ENCODE measurements around the gene ZNF682. TPM values are rescaled to one million over a fixed set of nuclear protein-coding genes. Genes with fewer than 3 reads are reported as not detected.
A peak's percentile ranks its signal among the peaks of the same experiment; 100 is the strongest.
"Not testable (repeated sequence)": the region's sequence is repeated elsewhere in the genome, so short reads cannot be mapped to it uniquely, and the experiment has no call there.

ZNF682 gene
- total RNA-seq, 4 donors from 2014 or later, result 5.1 to 10.7 (median 8.9) TPM

DNA sequence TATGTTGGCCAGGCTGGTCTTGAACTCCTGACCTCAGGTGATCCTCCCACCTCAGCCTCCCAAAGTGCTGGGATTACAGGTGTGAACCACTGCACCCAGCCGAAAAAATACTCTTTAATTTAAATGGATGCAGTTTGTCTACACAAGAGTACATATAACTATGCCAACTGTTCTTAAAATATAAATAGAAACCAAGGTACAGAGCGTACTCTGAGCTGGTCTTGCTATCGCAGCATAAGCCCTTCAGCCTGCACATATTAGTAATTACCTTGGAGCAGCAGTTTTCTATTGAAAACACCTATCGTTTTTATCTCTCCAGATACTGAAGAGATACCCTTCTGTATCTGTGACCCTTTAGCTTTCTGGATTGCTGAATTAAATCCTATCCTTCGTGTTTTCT, 3.4 kb downstream of the ZNF682 start:
- Histone ChIP-seq H3K27me3 (no peaks in the 10 kb centered on the region), H3K4me1 (no peaks in the 10 kb centered on the region), H3K27ac (no peak overlapping the region), H3K4me3 (no peak overlapping the region), H3K36me3 (peaks cover 0 to 8% (median 0%) of the 10 kb centered on the region in 3 donors), H3K9me3 (no peaks in the 10 kb centered on the region)
- TF ChIP-seq CTCF (IDR thresholded peaks at IDR 0.05), result no peak
- TF ChIP-seq POLR2A (IDR thresholded peaks at IDR 0.05), result no peak
- no peak for DNase-seq

DNA sequence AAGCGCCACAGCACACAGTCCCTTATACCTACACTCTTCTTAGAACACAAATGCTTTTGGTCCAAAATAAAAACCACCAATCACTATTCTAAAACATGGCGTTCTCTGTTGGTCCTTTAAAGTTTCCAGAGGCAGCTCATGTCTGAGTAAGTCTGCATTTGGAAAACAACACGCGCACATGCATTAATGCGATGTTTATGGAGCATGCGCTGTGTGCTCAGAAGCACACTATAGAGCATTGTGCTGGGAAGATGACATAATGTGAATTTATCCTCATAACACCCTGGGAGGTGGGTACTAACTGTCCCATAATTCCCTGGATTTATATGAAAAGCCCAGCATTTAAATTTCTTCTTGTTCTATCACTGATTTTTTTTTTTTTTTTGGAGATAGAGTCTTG, 10.7 kb downstream of the ZNF682 start:
- Histone ChIP-seq H3K27ac (no peak overlapping the region), H3K36me3 (peaks cover 0 to 18% (median 0%) of the 10 kb centered on the region in 3 donors), H3K9me3 (no peaks in the 10 kb centered on the region), H3K27me3 (no peaks in the 10 kb centered on the region), H3K4me1 (no peaks in the 10 kb centered on the region), H3K4me3 (no peak overlapping the region)
- TF ChIP-seq CTCF (IDR thresholded peaks at IDR 0.05), result no peak
- no peak for TF ChIP-seq POLR2A (IDR thresholded peaks at IDR 0.05)
- no peak for DNase-seq

- Histone ChIP-seq H3K27me3 (no peaks in the 10 kb centered on the region), H3K4me3 (no peak overlapping the region), H3K36me3 (peaks cover 0 to 31% (median 0%) of the 10 kb centered on the region in 3 donors), H3K9me3 (peaks cover 0 to 47% (median 8%) of the 10 kb centered on the region in 4 donors), H3K27ac (no peak overlapping the region), H3K4me1 (no peaks in the 10 kb centered on the region)
- no peak for DNase-seq
- TF ChIP-seq CTCF (IDR thresholded peaks at IDR 0.05) (no peak), POLR2A (IDR thresholded peaks at IDR 0.05) (no peak)
These were observed 33.6 kb downstream of the ZNF682 start for GRCh38 chr19:20005741-20006140.

DNA sequence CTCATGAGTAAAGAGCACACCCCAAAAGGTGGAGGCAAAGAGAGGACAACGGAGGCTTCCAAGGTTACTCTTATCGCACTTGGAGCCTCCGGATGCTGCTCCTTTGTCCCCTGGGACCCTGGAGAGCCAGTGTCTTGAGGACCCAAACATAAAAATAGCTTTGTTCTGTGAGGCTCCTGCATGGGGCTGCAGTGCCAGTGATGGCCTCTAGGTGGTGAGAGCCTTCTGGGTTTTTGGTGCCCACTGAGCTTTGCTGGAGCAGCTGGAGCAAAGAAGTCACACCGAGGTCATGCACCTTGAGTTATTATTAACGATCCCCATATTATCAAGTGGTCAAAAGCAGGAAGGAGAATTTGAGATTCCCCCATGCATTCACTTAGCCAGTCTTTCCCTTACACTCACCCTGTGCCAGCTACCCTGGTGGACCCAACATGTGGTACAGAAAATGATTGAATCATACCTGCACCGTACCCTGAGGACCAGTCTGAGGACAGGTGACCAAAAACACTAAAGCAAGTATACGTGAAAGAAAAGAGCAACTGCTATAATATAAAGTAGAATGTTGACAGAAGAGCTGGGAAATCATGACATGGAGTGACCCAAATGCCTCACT, 41.5 kb downstream of the ZNF682 start:
- H3K9me3 ChIP-seq, result peaks cover 0 to 5% (median 0%) of the 10 kb centered on the region in 4 donors
- TF ChIP-seq CTCF (IDR thresholded peaks at IDR 0.05) (peak; percentile 30 to 71 (median 48)), POLR2A (IDR thresholded peaks at IDR 0.05) (no peak)

DNA sequence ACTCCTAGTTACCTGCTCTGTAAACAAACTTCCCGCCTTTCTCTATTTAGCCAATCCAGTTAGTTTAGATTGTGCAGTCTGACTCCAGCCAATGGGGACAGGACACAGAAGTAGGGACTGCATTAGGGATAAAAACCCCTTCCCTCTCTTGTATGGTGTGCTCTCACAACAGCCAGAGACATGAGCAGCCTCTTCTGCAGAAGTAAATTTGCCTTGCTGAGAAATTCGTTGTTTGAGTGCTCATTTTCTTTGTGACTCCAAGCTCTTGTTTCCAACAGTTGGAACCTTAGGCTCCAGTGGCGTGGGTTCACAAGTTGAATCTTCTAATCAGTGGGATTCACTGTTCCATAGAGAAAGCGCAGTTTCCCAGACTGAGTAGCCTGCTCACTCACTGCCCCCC, 72.4 kb downstream of the ZNF682 start:
- Histone ChIP-seq H3K4me1 (no peaks in the 10 kb centered on the region), H3K36me3 (no peaks in the 10 kb centered on the region), H3K27me3 (no peaks in the 10 kb centered on the region), H3K4me3 (no peak overlapping the region), H3K27ac (no peak overlapping the region), H3K9me3 (peaks cover 0 to 22% (median 4%) of the 10 kb centered on the region in 4 donors)
- no peak for DNase-seq
- TF ChIP-seq CTCF (IDR thresholded peaks at IDR 0.05) (no peak), POLR2A (IDR thresholded peaks at IDR 0.05) (no peak)

More for the DNA sequence above, 41.5 kb downstream of the ZNF682 start:
- Histone ChIP-seq H3K4me3 (no peak overlapping the region), H3K36me3 (no peaks in the 10 kb centered on the region), H3K4me1 (no peaks in the 10 kb centered on the region), H3K27ac (no peak overlapping the region), H3K27me3 (no peaks in the 10 kb centered on the region)
- DNase-seq, result peak in 2 of 3 donors; percentile 48 to 61

DNA sequence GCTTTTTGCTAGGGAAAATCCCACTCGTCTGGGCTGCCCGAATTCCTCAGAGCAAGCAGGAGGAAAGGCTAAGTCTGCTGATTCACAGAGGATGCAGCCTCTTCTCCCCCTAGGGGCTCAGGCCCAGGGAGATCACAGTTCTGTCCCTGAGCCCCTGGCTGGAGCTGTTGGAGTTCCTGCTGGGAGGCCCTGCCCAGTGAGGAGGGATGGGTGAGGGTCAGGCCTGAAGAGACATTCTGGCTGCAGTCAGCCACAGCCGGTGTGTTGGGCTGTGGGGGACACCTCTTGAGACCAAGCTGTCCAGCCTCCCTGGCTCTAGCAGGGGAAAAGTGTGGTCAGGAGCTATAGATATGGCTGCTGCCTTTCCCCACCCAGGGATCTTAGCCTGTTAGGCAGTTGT, 73.2 kb downstream of the ZNF682 start:
- H3K27me3 ChIP-seq, H3K36me3 ChIP-seq, H3K27ac ChIP-seq, H3K4me1 ChIP-seq, H3K4me3 ChIP-seq, DNase-seq: not testable (repeated sequence)
- peaks cover 0 to 22% (median 4%) of the 10 kb centered on the region in 4 donors for H3K9me3 ChIP-seq

Data from Peyer's patch (tissue), 4 donors.